Effector CD8-positive, alpha-beta T cell (primary cell): ENCODE measurements around the gene CD53.
"Not testable (repeated sequence)": the region's sequence is repeated elsewhere in the genome, so short reads cannot be mapped to it uniquely, and the experiment has no call there.

Experiments used
- DNase-seq: peaks from one replicate; lab custom pipeline; 2025; lab: John Stamatoyannopoulos, UW

The CD53 gene

GRCh38 chr1:110916669-110917306 is 43.8 kb downstream of the CD53 start:
- no peak for DNase-seq

DNA sequence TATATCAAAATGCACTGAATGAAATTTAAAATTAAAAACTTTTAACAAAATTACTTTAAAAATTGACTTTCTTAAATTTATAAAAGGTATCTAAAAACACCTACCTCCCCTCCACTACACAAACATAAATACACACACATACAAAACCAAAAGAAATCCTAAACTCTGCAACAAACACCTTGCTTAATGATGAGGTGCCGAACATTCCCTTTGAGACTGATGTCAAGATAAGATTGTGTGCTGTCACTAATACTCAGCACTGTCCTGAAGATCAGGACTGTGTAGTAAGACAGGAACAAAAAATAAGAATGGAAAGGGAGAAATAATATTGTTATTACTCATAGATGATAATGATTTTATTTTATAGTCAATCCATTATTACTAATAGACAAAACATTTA is 45.1 kb downstream of the CD53 start:
- DNase-seq: no peak

DNA sequence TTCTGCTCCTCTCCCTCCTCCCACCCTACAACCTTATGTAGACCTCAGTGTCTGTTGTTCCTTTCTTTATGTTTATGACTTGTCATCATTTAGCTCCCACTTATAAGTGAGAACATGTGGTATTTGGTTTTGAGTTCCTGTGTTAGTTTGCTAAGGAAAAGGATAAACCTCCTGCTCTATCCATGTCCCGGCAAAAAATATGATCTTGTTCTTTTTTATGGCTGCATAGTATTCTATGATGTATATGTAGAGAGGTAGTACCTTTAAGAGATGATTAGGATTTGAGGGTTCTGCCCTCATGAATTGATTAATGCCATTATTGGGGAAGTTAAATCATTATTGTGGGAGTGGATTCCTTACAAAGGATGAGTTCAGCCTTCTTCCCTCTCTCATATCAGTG is 49.0 kb downstream of the CD53 start:
- DNase-seq: no peak

GRCh38 chr1:110927484-110928075 is 54.6 kb downstream of the CD53 start:
- DNase-seq: no peak

- no peak for DNase-seq
Measured at GRCh38 chr1:110928191-110928590, 55.2 kb downstream of the CD53 start.

DNA sequence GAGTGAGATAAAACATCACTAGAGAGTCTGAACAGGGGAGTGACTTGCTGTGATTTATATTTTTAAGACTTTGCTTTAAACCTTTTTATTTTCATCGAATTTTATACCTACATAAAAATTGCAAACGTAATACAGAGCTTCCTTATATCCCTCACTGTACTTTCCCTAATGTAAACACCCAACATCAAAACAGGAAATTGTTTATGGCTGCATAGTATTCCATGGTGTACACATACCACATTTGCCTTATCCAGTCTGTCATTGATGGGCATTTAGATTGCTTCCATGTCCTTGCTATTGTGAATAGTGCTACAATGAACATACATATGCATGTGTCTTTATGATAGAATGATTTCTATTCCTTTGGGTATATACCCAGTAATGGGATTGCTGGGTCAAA is 56.0 kb downstream of the CD53 start:
- no peak for DNase-seq

GRCh38 chr1:110931097-110931496 is 58.1 kb downstream of the CD53 start:
- not testable (repeated sequence) for DNase-seq

GRCh38 chr1:110936567-110936966 is 63.6 kb downstream of the CD53 start:
- no peak for DNase-seq

DNA sequence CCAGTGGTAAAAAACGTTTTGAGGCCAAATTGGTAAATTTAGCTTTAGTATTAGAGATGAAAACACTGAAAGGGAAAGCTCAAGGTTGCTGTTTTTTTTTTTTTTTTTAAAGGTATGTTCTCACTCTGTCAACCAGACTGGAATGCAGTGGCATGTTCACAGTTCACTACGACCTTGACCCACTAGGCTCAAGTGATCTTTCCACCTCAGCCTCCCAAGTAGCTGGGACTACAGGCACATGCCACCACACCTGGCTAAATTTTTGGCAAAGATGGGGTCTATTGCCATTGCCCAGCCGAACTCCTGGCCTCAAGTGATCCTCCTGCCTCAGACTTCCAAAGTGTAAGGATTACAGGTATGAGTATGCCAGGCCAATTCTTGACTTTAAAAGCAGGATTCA is 71.9 kb downstream of the CD53 start:
- no peak for DNase-seq

- no peak for DNase-seq
Measured at GRCh38 chr1:110945626-110946025, 72.7 kb downstream of the CD53 start.

- DNase-seq: no peak
Measured at GRCh38 chr1:110948038-110948810, 75.3 kb downstream of the CD53 start.
